HepG2 (cell line): ENCODE results near the gene TMC8. TPM values are rescaled to one million over a fixed set of nuclear protein-coding genes. Genes with fewer than 3 reads are reported as not detected.

Source experiments
- ATAC-seq: fragments of 200-7000 bp; cut with Tn5 transposase; 3 replicates; pipeline ENCODE4 v1.9.1; 2020; ENCODE audit warnings: mild to moderate bottlenecking, moderate library complexity
- BruUV-seq: library from RNA; stranded (reverse); fragments of 400-500 nt; replicated peaks from 2 replicates; lab custom pipeline; 2021; lab: Mats Ljungman, UMichigan
- CTCF ChIA-PET: fragments of 300-600 bp; formaldehyde crosslinking; extraction: SDS; loops from one replicate; lab custom pipeline; 2021; ENCODE audit warnings: low total read pairs, inconsistent platforms, low intra/inter-chr PET ratio; lab: Yijun Ruan, JAX
- POLR2A ChIA-PET: fragments of 350-600 bp; sonication (Branson Sonifier 250); formaldehyde crosslinking; loops from one replicate; lab custom pipeline; 2020; ENCODE audit warnings: antibody characterized with exemption, inconsistent platforms; lab: Yijun Ruan, JAX
- DNase-seq: peaks from one replicate; pipeline ENCODE4 v3.0.0-alpha.2; 2015; ENCODE audit warnings: low spot score
- FAIRE-seq: peaks from 3 replicates; lab custom pipeline; 2011; peaks lifted over from hg19 to GRCh38; lab: Jason Lieb, UNC
- H2AFZ ChIP-seq: one replicate; pipeline ENCODE4 v1.6.1; 2011; ENCODE audit warnings: low read length, inconsistent platforms
- H3K27ac ChIP-seq: fragments of 300-600 bp; 3 replicates; pipeline ENCODE4 v1.8.0; 2011; ENCODE audit warnings: mixed run types, mild to moderate bottlenecking, mixed read lengths, low read length, inconsistent platforms; ENCODE audit not compliant: insufficient read depth; ENCODE audit errors: extremely low read length
- H3K27me3 ChIP-seq, 2 experiments: fragments of 200-600 bp in 1 of 2; 2 replicates in 1 of 2; 3 replicates in 1 of 2; pipeline versions ENCODE4 v1.6.0 to v1.8.0; 2011; ENCODE audit warnings: low read length in 2 of 2, mild to moderate bottlenecking in 2 of 2, moderate library complexity in 2 of 2, inconsistent platforms in 1 of 2; ENCODE audit not compliant: insufficient read depth in 2 of 2, control insufficient read depth in 1 of 2
- H3K36me3 ChIP-seq, 2 experiments: fragments of 200-600 bp in 1 of 2; replicated peaks in 1 of 2; 2 replicates in 1 of 2; 3 replicates in 1 of 2; pipeline versions ENCODE4 v1.5.1 to v1.8.0; 2011; ENCODE audit warnings: low read length in 2 of 2, inconsistent platforms in 1 of 2; ENCODE audit not compliant: insufficient read depth in 2 of 2, control insufficient read depth in 1 of 2
- H3K4me1 ChIP-seq: 2 replicates; pipeline ENCODE4 v1.5.1; 2012; ENCODE audit warnings: low read length, inconsistent platforms; ENCODE audit not compliant: insufficient read depth
- H3K4me2 ChIP-seq: 2 replicates; pipeline ENCODE4 v1.6.0; 2011; ENCODE audit warnings: low read depth, low read length, inconsistent platforms
- H3K4me3 ChIP-seq, 3 experiments: fragments of 200-600 bp in 1 of 3; sonication (generic), shearing (Covaris generic) in 1 of 3; replicated peaks in 1 of 3; 2 replicates each; pipeline ENCODE4 v1.5.1; 2011 to 2016; ENCODE audit warnings: low read length in 3 of 3, inconsistent platforms in 2 of 3, low read depth in 2 of 3, mild to moderate bottlenecking in 2 of 3, control low read depth in 1 of 3, mixed read lengths in 1 of 3; ENCODE audit not compliant: insufficient read depth in 1 of 3
- H3K79me2 ChIP-seq: one replicate; pipeline ENCODE4 v1.6.1; 2011; ENCODE audit warnings: low read length, inconsistent platforms; ENCODE audit not compliant: insufficient read depth
- H3K9ac ChIP-seq: 2 replicates; pipeline ENCODE4 v1.6.0; 2011; ENCODE audit warnings: mild to moderate bottlenecking, low read depth, low read length, inconsistent platforms; ENCODE audit not compliant: insufficient read depth
- H3K9me3 ChIP-seq: 2 replicates; pipeline ENCODE4 v1.5.1; 2012; ENCODE audit warnings: mild to moderate bottlenecking, low read length
- H4K20me1 ChIP-seq: 2 replicates; pipeline ENCODE4 v1.6.0; 2011; ENCODE audit warnings: inconsistent platforms, mild to moderate bottlenecking, low read length, moderate library complexity; ENCODE audit not compliant: insufficient read depth
- ARID2 ChIP-seq: sonication (generic); formaldehyde crosslinking; IDR thresholded peaks from 2 replicates; pipeline ENCODE4 v1.8.1; 2022; ENCODE audit warnings: mild to moderate bottlenecking, missing genetic modification reagents, borderline replicate concordance
- BRCA1 ChIP-seq: sonication (generic); formaldehyde crosslinking; IDR thresholded peaks from 2 replicates; pipeline ENCODE4 v1.4.0; 2020; ENCODE audit warnings: missing genetic modification reagents
- IRF2 ChIP-seq: IDR thresholded peaks from 2 replicates; pipeline ENCODE4 v1.6.1; 2018; ENCODE audit warnings: missing genetic modification reagents, missing compliant biosample characterization
- KIAA2018 ChIP-seq: sonication (generic); formaldehyde crosslinking; IDR thresholded peaks from 2 replicates; pipeline ENCODE4 v1.5.0; 2020; ENCODE audit warnings: mild to moderate bottlenecking, missing genetic modification reagents, borderline replicate concordance
- SCMH1 ChIP-seq: sonication (generic); formaldehyde crosslinking; IDR thresholded peaks from 2 replicates; pipeline ENCODE4 v1.9.0; 2021; ENCODE audit warnings: missing genetic modification reagents, mild to moderate bottlenecking, borderline replicate concordance
- WIZ ChIP-seq: sonication (generic); formaldehyde crosslinking; IDR thresholded peaks from 2 replicates; pipeline ENCODE4 v1.5.1; 2020; ENCODE audit warnings: mild to moderate bottlenecking, missing genetic modification reagents
- ZKSCAN8 ChIP-seq: IDR thresholded peaks from 2 replicates; pipeline ENCODE4 v1.6.1; 2016; ENCODE audit warnings: borderline replicate concordance, missing genetic modification reagents, missing compliant biosample characterization
- ZNF207 ChIP-seq: fragments of 450-650 bp; IDR thresholded peaks from 2 replicates; pipeline ENCODE4 v1.6.1; 2016; ENCODE audit warnings: antibody characterized with exemption, borderline replicate concordance
- ZNF431 ChIP-seq: sonication (generic); formaldehyde crosslinking; IDR thresholded peaks from 2 replicates; pipeline ENCODE4 v1.9.0; 2022; ENCODE audit warnings: missing genetic modification reagents, low read depth, mild to moderate bottlenecking, borderline replicate concordance
- WGBS: methylation state at CpG from one replicate; pipeline ENCODE4 v1.1.6; 2017; ENCODE audit warnings: low lambda C conversion rate; 5-methylcytosine and 5-hydroxymethylcytosine counted together
- in situ Hi-C: cut with HindIII; loops from 2 replicates; pipeline ENCODE4 v1.10.0; 2017; ENCODE audit warnings: low pct_unique_long_range_greater_than_20kb; ENCODE audit not compliant: extremely low pct_ligation_motif_present
- intact Hi-C: fragments of 100-400 bp; cut with micrococcal nuclease; formaldehyde crosslinking; loops from one replicate; pipeline ENCODE4 v1.10.0; 2022; ENCODE audit not compliant: unreplicated experiment
- polyA plus RNA-seq, 8 experiments: library from polyadenylated mRNA; depleted of rRNA in 3 of 8; stranded (reverse) in 7 of 8; unstranded in 1 of 8; fragments of >200 nt; fragmentation: Illumina TruSeq in 4 of 8; extraction: Trizol in 4 of 8; gene quantifications; 2 replicates each; pipeline versions ENCODE4 v1.2.1 to v1.2.3, GENCODE V29; 2011 to 2016; ENCODE audit warnings: low read depth in 4 of 8, missing spikeins in 1 of 8, mixed read lengths in 1 of 8; ENCODE audit not compliant: insufficient read depth in 1 of 8
- total RNA-seq, 5 experiments: library from RNA; depleted of rRNA; stranded (reverse); fragments of >200 nt; fragmentation: Illumina TruSeq; extraction: Trizol; gene quantifications; 2 replicates each; pipeline ENCODE4 v1.2.3, GENCODE V29; 2016; ENCODE audit warnings: low read depth in 1 of 5
- TF ChIP-seq, protein P1 (sequence below): fragments of 450-650 bp; IDR thresholded peaks from 2 replicates; pipeline ENCODE4 v1.6.1; 2017
- TF ChIP-seq, protein P2 (sequence below): IDR thresholded peaks from 2 replicates; pipeline ENCODE4 v1.6.1; 2018; ENCODE audit warnings: missing genetic modification reagents

The TMC8 gene
- total and polyA plus RNA-seq, 2 of the 13 experiments (the other 11 are each of a cell fraction or from before 2014, with no cell fraction given), result 0.53 to 7.8 TPM

DNA sequence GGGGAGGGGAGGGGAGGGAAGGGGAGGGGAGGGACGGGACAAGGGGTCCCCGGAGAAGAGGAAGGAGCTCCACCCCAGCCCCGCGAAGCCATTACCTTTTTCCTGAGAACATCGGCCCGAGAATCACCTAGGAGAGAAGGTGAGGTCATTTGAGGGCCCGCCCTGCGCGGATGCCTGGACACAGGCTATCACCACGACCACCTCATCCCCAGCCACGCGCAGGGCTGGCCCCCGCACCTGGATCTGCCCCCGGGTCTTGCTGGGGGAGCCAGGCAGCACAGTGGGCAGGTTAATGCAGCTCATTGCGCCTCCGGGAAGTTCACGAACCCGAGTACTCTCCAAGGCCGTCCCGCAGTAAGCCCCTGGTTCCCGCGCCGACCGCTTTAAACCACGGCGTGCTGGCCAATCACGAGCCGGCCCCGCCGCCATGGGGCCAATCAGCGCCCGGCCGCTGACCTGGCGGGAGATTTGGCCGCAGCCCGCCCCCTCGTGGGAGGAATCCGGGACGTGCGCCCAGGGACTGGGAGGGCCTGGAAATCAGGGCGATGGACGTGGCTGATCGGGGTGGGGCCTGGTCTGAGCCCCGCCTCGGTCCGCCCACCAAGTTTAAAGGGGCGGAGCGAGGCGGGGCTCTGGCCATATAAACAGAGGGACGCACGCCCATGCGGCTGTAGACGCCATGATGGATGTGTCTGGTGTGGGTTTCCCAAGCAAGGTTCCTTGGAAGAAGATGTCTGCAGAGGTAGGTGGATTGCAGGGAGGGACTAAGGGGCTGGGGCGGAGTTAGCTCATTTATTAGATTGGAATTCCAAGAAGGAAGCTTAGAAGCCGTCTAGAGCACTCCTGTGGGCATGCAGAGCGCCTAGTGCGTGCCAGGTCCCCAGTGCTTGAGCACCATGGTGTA lies 56.4 kb downstream of the TMC8 start, which contains the start of the genes AFMID and TK1:
Gene AFMID (plus strand): TSS at position 671 of the 904 bp plus-strand sequence. CDS start 9 bp downstream, at position 680.
Gene TK1 (minus strand): TSS at position 361 of the 904 bp plus-strand sequence. CDS start 58 bp downstream, at position 303.
- intact Hi-C loops (loop anchor here (1.0 to 5.0 kb wide), 3 partner anchors 18 to 75 kb away; partner anchors contain the start of gene SYNGR2), in situ Hi-C loops (loop anchor here (5.0 kb wide), 1 partner anchor 75 kb away; no protein-coding TSS in a partner anchor)
- no TSS peak for BruUV-seq
- CTCF ChIA-PET, result interaction anchor here (0.7 to 1.0 kb wide), 3 partner anchors 47 to 74 kb away, joined by 3 read pairs; no protein-coding TSS in a partner anchor
- WGBS, result under 1% methylated on average over 53 of the region's 57 CpGs
- no peaks in the 10 kb centered on the region for H3K9me3 ChIP-seq
- H3K9ac ChIP-seq, result peak within 1 kb of the TSS; percentile 89
- POLR2A ChIA-PET, result interaction anchor here (0.7 to 3.5 kb wide), 25 partner anchors 7 to 234 kb away, joined by 3 to 28 read pairs (median 5); partner anchors contain the start of genes TMC6, TMC8 and TNRC6C
- peaks cover 67% of the 10 kb centered on the region for H3K79me2 ChIP-seq
- peaks cover 8 to 52% of the 10 kb centered on the region in 2 experiments; a peak in 4 of 5 replicates for H3K36me3 ChIP-seq
- FAIRE-seq (peak; percentile 87), ATAC-seq (peak; percentile 86), DNase-seq (peak; percentile 96)
- peak within 1 kb of the TSS; percentile 83 to 94 (median 84) for H3K4me3 ChIP-seq
- H4K20me1 ChIP-seq, result peaks cover 40% of the 10 kb centered on the region
- peak within 1 kb of the TSS; percentile 99 for H3K4me2 ChIP-seq
- H2AFZ ChIP-seq, result no peak within 1 kb of the TSS
- no peaks in the 10 kb centered on the region; a peak in 1 of 5 replicates for H3K27me3 ChIP-seq
- H3K4me1 ChIP-seq, result peaks cover 70% of the 10 kb centered on the region
- H3K27ac ChIP-seq, result peak within 1 kb of the TSS; percentile 85
- TF ChIP-seq BRCA1 (CRISPR knock-in tag) (no peak; the same call in 1 of the 2 replicates), ZKSCAN8 (CRISPR knock-in tag) (peak; percentile 41; the same call in 1 of the 2 replicates), WIZ (CRISPR knock-in tag) (0 out of 2 replicates have a peak, but pooled peaks have one; percentile 73), ARID2 (peak; percentile 100), KIAA2018 (CRISPR knock-in tag) (no peak), SCMH1 (CRISPR knock-in tag) (no peak), ZNF431 (peak; percentile 99; the same call in 1 of the 2 replicates), ZNF207 (no peak), IRF2 (CRISPR knock-in tag) (peak; percentile 88)
- TF ChIP-seq, protein P1, sequence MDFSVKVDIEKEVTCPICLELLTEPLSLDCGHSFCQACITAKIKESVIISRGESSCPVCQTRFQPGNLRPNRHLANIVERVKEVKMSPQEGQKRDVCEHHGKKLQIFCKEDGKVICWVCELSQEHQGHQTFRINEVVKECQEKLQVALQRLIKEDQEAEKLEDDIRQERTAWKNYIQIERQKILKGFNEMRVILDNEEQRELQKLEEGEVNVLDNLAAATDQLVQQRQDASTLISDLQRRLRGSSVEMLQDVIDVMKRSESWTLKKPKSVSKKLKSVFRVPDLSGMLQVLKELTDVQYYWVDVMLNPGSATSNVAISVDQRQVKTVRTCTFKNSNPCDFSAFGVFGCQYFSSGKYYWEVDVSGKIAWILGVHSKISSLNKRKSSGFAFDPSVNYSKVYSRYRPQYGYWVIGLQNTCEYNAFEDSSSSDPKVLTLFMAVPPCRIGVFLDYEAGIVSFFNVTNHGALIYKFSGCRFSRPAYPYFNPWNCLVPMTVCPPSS, result no peak
- TF ChIP-seq, protein P2, sequence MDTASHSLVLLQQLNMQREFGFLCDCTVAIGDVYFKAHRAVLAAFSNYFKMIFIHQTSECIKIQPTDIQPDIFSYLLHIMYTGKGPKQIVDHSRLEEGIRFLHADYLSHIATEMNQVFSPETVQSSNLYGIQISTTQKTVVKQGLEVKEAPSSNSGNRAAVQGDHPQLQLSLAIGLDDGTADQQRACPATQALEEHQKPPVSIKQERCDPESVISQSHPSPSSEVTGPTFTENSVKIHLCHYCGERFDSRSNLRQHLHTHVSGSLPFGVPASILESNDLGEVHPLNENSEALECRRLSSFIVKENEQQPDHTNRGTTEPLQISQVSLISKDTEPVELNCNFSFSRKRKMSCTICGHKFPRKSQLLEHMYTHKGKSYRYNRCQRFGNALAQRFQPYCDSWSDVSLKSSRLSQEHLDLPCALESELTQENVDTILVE (CRISPR knock-in tag), result peak; percentile 14; the same call in 1 of the 2 replicates
